NCI-H128 (cell line): ENCODE measurements around the gene SPACA9.

Experiments
- DNase-seq: peaks from one replicate; lab custom pipeline; 2025; ENCODE audit not compliant: unreplicated experiment; lab: John Stamatoyannopoulos, UW

Gene SPACA9

DNA sequence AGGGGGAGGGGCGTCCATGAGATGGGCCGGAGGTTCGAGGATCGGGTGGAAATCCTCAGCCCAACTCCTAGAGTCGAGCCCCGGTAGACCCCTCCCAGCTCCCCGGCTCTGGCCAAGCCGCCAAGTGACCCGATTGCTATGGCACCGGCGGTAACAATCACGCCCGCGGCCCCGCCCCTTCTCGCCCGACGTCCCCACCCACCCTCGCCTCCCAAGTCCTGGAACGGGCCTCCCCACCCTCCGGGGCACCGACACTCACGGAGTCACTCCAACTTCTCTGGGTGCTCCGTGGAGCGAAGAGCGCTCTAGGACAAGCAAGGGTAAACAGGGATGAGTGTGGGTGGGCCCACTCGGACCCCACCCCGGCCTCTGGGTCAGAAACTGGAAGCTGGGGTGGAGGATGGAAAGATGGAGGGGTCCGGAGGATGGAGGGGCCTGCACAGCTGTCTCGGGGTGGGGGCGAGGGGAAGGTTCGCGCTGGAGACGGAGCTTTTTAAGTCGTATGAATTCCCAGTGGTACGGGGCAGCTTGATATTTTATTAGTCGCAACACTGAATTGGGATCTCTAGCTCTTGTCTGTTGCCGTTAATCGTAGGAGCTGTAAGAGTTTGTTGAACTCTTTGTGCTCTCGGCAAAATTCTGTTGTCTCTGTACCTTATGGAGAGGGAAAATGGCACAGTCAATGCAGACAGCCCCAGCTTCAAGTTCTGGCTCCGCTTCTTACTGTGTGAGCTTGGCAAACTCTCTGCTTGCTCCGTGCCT, at the start of gene SPACA9:
Gene SPACA9 (plus strand): TSS at position 204 of the 762 bp plus-strand sequence. CDS start 5,050 bp downstream, outside the sequence.
- DNase-seq: no peak

DNA sequence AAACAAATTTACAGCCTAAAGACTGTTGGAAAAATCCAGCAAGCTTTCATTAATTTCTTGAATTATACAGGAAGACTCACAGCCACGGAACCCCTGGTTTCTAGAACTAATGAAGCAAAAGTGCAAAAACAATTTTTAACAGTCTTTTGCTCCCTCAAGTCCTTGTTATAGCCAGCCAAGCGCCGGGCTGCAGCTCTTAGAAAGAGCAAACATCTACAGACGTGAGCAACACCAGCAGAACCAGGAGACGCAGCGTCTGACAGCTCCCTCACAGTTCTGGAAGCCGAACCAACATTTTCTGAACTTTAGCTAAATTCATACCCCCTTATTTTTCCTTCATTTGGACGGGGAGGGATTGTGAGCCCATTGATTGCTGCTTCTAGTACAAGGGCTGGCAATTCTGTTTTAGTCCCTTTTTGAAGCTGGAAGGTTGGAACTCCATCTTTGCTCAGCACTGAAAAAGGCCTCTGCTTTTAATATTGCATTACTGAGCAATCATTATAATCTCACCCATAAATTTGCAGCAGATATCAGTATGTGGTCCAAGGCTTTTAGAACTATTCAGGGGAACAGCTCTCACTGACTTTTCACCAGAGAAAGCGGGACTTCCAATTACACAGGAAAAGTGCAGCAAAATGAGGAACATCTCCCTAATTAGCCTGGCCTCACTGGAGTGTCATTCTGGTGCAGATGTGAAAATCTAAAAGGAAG, 46.4 kb upstream of the SPACA9 start:
- DNase-seq: no peak

DNA sequence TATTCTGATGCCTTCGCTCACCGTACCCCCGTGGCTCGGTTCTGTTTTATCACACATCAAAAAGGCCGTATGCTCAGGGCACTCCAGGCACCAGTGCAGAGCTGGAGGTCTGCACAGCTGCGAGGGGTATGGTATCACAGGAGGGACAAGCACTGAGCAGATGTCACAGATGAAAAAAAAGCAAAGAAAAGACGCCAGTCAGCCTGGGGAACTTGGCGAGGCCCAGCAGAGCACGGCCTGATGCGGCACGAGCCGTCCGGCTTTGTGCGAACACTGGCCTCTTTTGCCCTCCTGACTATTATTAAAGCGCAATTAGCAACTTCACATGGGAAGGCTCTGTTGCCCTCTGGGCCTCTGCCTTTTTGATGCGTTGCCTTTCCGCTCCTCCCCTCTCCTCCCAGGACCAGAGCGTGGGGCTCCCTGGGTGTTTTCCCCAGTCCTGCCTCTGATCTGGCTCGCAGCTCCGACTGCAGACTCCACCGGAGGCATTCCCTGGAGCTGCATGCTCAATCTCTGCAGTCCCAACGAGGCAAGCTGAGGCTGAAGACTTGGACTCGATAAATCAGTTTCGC, 45.1 kb upstream of the SPACA9 start:
- no peak for DNase-seq

DNA sequence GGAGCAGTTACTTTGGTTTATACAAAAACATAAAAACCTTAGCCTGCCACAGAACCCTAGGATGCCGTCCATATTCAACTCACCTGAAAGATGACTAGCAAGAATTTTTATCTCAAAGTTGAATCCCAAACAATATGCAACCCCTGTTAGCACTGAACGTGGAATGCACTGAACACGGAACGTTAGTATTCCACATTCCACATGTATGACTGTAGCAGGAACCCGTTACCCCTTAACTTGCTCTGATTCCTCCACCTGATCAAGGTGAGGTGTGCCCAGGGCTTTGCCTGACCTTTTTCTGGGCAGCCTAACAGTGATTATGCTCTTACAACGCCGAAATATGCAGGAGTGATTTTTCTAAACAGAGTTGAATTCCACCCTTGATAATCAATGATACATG, 44.4 kb upstream of the SPACA9 start:
- no peak for DNase-seq

DNA sequence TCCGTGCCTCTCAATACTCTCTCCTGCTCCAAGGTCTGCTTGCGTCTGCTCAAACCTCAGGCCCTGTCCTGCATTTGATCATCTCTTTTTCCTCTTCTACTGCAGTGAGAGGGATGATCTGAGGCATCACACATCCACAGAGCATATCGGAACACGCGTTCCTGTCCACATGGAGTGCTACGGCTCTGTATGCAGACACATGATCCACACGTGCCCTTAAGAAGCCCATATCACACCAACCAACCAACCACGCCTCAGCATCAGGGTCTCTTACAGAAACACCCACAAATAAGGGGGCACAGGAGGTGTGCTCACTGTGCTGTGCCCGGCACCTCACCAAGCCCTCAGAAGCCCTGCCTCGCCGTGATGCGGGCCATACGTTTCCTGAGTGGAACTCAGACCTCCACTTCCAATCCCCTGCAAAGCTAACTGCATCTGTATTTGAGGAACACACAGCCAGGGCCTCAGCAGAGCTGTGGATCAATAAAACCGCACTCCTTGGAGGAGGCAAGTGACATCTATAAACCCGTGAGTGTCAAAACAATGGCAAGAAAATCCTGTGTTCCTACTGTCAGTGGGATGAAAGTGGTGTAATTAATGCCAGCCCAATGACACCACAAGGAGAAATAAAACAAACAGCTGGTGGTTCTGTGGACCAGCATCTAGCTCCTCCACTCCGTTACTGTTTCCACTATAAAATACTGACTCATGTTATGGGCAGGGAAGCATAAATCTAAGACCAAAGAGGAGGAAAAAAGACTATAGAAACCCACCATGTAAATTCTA, 41.0 kb upstream of the SPACA9 start:
- no peak for DNase-seq

DNA sequence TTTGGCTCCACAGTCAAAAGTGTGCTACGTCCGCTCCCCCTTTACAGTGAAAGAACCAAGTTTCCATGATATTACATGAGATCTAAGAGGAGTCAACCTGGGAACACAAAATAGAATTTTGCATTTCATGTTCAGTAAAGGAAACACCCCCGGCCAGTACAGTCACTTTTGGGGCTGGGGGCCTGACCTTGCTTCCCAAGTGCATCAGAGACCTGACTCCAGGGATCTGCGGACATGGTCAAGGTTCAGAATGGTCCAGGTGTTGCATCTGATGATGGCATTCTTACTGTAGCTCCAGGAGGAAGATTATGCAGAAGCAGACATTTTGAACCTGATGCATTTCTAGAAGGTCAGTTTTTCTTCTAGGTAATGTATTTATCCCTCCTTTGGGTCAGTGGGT, 40.4 kb upstream of the SPACA9 start:
- DNase-seq: no peak

DNA sequence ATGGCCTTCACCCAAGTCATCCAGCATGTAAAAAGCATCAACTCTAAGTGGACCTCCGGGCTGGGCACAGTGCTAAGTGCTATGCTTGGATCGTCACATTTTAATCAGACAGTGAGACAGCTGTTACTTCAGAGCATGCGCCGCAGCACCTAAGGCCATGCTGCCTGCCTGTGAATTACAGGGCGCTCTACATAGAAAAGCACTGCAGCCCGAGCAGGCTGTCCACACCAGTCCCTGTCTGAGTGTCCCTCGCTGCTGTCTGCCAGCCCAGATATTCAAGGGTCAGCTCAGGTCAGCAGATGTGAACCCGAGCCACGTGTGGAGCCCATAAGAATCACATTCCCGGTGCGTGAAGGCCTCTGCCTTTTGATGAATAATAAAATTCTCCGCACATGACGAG, 37.7 kb upstream of the SPACA9 start:
- no peak for DNase-seq

DNA sequence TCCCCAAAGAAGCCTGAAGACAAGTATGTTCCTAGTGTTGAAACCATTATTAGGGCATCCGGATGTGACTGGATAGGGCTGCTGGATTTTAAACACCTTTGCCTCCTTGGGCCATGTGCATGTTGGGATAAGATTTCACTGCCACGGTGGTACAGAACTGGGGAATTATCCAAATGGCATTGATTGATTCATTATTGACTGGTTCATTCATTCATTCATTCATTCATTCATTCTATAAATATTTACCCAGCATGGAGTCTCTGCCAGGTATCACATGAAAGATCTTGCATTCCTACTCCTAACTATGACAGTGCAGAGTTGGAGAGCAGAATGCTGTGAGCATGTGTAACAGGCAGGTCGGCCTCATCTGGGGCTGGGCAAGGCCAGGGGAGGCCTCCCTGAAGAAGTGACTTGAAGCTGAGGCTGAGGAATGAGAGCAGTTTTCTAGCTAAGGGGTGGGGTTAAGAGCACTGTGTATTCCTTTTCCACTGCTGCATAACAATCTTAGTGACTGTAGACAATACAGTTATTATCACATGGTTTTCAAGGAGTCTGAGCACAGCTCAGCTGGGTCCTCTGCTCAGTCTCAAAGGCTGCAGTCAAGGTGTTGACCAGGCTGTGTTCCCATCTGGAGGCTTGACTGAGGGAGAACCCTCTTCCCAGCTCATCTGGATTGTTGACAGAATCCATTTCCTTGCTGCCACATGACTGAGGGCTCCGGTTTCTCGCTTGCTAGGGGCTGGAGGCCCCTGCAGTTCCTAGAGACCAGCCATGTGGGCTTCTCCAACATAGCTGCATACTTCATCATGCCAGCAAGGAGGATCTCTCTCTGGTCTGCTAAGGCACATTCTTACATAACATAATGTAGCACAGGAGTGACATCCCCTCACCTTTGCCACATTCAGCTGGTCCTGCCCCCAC, 36.3 kb upstream of the SPACA9 start:
- no peak for DNase-seq

DNA sequence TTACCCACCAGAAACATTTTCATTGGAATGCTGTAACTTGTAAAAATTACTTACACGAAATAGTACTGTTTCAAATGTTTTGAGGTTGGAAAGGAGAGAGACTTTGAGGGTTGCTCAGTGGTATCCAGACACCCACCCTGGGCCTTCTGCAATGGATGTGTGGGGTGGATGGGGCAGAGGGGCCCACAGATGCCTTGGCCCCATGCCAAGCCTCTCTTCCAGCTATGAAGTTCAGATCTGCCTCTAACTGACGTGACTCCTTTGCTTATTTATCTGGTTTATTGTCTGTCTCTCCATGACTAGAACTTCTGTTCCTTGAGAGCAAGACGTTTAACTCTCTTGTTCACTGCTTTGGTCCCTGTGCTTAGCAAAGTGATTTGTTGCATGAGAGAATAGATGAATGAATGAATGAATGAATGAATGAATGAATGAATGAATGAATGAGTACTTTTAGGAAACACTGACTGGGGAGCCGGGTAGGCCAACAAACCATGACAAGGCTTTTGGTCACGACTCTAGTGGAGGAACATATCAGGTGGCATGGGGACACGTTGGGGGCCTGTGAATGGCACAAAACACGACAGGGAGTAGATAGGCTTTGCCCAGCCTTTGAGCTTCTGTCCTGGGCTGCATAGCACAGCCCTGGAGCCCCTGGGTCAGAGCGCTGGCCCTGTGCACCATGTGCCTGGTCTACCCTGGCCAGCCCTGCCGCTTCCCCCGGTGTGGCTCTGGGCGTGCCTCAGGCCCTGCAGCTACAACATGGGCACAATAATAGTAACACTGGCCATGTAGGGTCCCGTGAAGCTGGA, 32.4 kb upstream of the SPACA9 start:
- DNase-seq: no peak

DNA sequence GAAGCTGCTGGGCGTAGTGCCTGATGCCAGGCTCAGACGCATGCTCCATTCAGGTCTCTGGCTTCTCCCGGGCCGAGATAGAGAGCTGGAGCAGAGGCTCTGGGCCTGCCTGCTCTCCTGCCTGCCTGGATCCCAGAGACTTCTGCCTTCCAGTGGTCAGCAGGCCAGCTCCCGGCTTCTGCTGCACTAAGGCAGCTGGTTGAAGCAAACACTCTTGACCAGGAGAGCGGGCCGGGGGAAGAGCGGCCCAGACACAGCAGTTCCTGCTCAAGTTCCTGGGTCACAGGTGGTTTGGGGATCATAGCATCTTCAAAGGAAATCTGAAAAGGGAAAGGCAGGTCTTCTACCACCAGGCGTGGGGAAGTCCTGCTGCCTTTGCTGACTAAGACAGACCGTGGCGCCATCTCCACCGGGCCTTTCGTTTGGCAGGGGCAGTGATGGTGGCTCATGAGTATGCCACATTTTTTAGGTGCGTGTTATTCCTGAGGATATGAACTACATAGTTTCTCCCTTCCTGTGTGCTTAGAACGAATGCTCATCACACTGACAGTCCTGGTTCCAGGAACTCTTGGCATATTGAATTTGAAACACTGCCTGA, 31.7 kb upstream of the SPACA9 start:
- no peak for DNase-seq

DNA sequence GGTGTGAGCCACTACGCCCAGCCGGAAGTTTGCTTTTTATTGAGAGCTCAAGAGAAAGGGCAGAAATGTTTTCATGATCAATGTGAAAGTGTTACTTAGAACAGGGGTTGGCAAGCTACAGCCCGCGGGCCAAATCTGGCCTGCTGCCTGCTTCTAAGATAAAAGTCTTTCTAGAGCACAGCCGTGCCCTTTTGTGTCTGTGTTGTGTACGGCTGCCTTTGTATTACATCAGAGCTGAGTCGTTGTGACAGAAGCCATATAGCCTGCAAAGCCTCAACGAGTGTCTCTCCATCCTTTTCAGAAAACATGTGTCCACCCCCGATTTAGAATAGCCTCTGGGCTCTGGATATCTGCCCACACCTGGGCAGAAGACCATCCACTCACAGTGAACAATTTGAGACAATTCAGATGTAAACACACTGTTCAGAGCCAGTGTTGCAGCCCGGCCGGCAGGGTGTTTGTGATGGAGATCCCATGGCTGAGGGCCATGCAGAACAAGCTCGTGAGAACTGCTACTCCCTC, 29.5 kb upstream of the SPACA9 start:
- DNase-seq: no peak

DNA sequence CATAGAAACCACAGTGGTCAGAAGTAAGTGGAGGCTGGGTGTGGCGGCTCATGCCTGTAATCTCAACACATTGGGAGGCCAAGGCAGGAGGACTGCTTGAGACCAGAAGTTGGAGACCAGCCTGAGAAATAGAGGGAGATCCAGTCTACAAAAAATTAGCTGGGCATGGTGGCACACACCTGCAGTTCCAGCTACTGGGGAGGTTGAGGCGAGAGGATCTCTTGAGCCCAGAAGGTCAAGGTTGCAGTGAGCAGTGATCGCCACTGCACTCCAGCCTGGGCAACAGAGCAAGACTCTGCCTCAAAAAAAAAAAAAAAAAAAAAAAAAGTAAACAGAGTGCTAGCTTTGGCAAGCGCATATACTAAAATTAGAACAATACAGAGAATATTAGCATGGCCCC, 25.2 kb upstream of the SPACA9 start:
- DNase-seq: no peak

DNA sequence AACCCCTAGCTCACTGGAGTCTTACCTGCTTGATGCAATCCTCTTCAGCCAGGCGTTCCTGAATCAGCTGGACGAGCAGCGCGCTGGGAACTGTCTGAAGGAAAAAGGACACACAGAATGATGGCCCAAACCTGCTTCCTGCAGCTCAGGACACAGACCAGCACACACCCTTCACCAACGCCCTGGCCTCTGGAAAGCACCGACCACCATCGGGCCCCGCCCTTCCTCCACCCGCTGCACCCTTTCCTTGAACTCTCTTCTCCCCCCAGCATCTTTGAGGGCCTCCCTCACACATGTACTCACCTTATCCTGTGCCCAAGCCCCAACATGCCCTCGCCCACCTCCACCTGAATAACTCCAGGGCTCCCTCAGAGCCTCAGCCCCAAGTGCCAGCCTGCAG, 23.9 kb upstream of the SPACA9 start:
- DNase-seq: no peak

DNA sequence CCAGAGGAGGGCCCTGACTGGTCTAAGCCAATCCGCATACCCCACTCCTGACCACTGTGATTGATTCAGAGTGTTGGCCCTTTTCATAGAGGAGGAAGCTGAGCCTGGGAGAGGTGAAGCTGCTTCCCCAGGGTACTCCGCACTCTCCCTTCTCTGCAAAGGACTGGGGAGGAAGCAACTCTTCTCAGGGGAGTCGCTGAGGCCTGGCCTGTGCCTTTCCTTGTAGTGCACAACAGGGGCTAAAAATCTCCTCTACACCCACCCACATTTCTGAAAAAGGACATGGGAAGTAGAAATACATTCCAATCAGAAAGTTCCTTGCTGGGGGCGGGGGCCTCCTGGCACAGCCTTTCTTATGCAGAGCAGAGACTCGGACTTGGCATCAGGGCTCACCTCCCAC, 22.8 kb upstream of the SPACA9 start:
- DNase-seq: no peak

DNA sequence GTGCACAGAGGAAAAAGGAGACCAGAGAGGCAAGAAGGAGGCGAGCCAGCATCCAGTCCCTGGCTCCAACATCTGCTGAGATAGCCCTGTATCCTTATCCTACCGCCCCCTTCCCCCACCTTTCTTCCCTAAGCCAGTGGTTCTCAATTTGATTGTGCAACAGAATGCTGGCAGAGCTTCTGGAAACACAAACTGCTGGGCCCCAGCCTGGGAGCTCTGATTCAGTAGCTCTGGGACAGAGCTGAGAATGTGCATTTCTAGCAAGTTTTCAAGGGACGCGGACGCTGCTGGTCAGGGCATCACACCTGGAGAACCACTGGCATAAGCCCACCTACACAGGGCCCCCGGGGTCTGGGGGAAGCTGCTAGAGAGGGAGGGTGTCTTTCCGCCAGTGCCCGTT, 21.7 kb upstream of the SPACA9 start:
- DNase-seq: no peak

DNA sequence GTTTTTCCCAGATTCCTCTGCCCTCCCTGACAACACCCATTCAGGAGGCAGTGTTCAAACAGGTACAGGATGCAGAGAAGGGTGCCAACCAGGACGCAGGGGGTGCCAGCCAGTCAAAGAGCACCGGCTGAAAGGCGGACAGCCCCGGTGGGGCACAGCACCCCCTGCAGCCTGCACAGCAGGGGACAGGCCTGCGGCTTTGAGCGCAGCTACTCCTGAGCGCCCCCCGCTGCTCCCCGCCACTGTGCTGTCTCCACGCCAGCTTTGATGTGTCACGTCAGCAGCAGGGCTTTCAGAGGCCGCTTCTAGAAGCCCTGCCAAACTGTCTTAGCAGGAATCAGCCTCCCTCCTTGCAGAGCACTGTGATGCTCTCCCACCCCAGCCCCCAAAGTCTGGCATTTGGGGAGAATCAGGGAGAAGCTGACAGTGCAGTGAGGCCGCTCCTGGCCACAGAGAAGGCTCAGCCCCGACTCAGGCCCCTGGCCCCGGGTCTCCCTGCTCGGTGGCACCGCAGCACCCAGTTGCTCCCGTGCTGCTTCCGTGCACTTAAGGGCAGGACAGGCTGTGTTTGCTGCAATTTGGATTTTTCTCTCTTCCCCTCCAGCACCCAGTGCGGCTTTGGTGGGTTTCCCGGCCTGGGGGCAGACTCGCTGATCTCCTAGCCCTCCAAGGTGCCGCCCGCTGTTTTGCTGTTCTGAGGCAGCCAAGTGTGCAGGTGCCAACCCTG, 20.9 kb upstream of the SPACA9 start:
- no peak for DNase-seq

DNA sequence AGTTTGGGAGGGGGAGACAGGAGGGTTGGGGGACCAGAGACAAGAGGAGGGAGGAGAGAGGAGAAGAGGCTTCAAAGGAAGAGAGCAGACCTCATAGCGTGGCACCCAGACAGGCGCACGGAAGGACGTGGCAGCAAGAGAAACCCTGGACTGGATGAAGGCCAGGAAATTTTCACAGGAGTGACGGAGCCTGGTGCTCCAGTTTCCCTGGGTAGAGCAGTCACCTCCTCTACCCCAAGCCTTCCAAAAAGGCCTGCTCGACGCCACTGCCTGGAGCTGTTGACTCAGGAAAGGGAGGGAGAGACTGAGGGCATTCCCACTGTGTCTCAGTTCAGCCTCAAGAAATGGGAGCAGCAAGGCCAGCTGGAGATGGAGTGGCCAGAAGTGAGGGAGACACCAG, 19.9 kb upstream of the SPACA9 start:
- DNase-seq: no peak

DNA sequence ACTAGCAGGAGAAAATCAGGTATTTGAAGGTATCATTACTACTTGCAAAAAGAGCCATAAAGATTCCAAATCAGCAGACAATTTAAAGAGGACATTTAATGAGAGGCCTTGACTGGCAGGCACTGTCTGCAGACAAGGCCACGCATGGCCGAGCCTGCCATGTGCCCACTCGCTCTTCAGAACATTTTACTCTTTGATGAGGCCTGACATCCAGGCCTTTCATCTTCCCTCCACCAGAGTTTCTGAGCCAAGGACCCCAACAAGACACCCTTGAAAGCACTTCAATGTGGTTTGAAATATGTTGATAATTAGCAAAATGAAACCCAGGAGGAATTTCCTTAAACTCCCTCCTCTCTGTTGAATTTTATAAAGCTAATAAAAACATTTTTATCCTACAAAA, 17.0 kb upstream of the SPACA9 start:
- DNase-seq: no peak
